ENCODE results near the gene CCDC167. TPM values are rescaled to one million over a fixed set of nuclear protein-coding genes. Genes with fewer than 3 reads are reported as not detected.

Gene CCDC167
- total RNA-seq, 1 donor from 2014 or later, result 24.0 TPM

DNA sequence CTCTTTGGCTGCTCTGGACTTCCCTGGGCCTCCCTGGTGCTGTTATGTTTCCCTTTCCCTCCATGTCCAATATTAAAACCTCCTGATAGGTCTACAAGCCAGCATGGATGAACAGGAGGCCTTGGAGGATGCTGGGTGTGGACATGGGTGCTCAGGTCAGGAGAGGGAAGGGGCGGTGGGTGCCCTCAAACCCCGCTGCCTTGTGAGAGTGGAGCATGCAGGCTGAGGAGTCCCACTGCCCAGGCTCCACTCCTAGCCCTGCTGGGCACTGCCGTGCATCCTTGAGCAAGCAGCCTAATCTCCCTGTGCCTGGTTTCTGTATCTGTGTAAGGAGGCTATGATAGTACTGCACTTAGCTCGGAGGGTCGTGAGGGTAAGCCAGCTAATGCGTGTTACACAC lies 18.4 kb upstream of the CCDC167 start:
- DNase-seq (ENCODE audit: low read depth) (no peak), FAIRE-seq (no peak)
- TF ChIP-seq EZH2 (IDR thresholded peaks at IDR 0.05; ENCODE audit: insufficient read depth, low read length) (no peak), CTCF (IDR thresholded peaks at IDR 0.05; ENCODE audit: insufficient read depth, low read depth, low read length) (no peak)
- no peak overlapping the region for H3K27ac Mint-ChIP-seq (ENCODE audit: unreplicated experiment)
- peaks cover 10% of the 10 kb centered on the region for H3K4me1 ChIP-seq (ENCODE audit: insufficient read depth, low read length)
- H3K27me3 ChIP-seq (ENCODE audit: insufficient read depth, low read length), result peaks cover 5% of the 10 kb centered on the region
- peaks cover 53% of the 10 kb centered on the region for H3K27me3 Mint-ChIP-seq (ENCODE audit: low read depth, unreplicated experiment)
- H3K9ac ChIP-seq (ENCODE audit: low read length), result no peak overlapping the region
- no peak overlapping the region for H3K4me3 Mint-ChIP-seq (ENCODE audit: unreplicated experiment)
- H3K9me3 ChIP-seq (ENCODE audit: insufficient read depth, low read depth, low read length), result peaks cover 4% of the 10 kb centered on the region
- no peak overlapping the region for H3K27ac ChIP-seq (ENCODE audit: low read depth, low read length)
- H3K4me2 ChIP-seq (ENCODE audit: low read length), result no peak overlapping the region
- H3K79me2 ChIP-seq (ENCODE audit: insufficient read depth, low read length), result no peaks in the 10 kb centered on the region
- H3K36me3 ChIP-seq (ENCODE audit: insufficient read depth, low read length), result no peaks in the 10 kb centered on the region
- peaks cover 4% of the 10 kb centered on the region for H3K9me3 Mint-ChIP-seq (ENCODE audit: unreplicated experiment)
- H2AFZ ChIP-seq (ENCODE audit: low read depth, low read length), result no peak overlapping the region
- no peaks in the 10 kb centered on the region for H3K36me3 Mint-ChIP-seq (ENCODE audit: low read depth, unreplicated experiment)
- H4K20me1 ChIP-seq (ENCODE audit: insufficient read depth, low read length), result no peaks in the 10 kb centered on the region
- H3K4me3 ChIP-seq (ENCODE audit: insufficient read depth, low read depth, low read length), result no peak overlapping the region
- peaks cover 11% of the 10 kb centered on the region for H3K4me1 Mint-ChIP-seq (ENCODE audit: low read depth, unreplicated experiment)

GRCh38 chr6:37517411-37517812 lies 17.7 kb upstream of the CCDC167 start:
- no peak overlapping the region for H3K9ac ChIP-seq (ENCODE audit: low read length)
- H4K20me1 ChIP-seq (ENCODE audit: insufficient read depth, low read length), result no peaks in the 10 kb centered on the region
- peaks cover 4% of the 10 kb centered on the region for H3K9me3 ChIP-seq (ENCODE audit: insufficient read depth, low read depth, low read length)
- Mint-ChIP-seq H3K9me3 (ENCODE audit: unreplicated experiment) (peaks cover 4% of the 10 kb centered on the region), H3K4me1 (ENCODE audit: low read depth, unreplicated experiment) (peaks cover 13% of the 10 kb centered on the region), H3K27ac (ENCODE audit: unreplicated experiment) (no peak overlapping the region), H3K27me3 (ENCODE audit: low read depth, unreplicated experiment) (peaks cover 57% of the 10 kb centered on the region), H3K4me3 (ENCODE audit: unreplicated experiment) (no peak overlapping the region), H3K36me3 (ENCODE audit: low read depth, unreplicated experiment) (no peaks in the 10 kb centered on the region)
- no peak for FAIRE-seq
- H3K27me3 ChIP-seq (ENCODE audit: insufficient read depth, low read length), result peaks cover 12% of the 10 kb centered on the region
- DNase-seq (ENCODE audit: low read depth), result no peak
- H3K79me2 ChIP-seq (ENCODE audit: insufficient read depth, low read length), result no peaks in the 10 kb centered on the region
- H3K27ac ChIP-seq (ENCODE audit: low read depth, low read length), result no peak overlapping the region
- H3K4me2 ChIP-seq (ENCODE audit: low read length), result no peak overlapping the region
- no peak overlapping the region for H3K4me3 ChIP-seq (ENCODE audit: insufficient read depth, low read depth, low read length)
- no peaks in the 10 kb centered on the region for H3K36me3 ChIP-seq (ENCODE audit: insufficient read depth, low read length)
- peaks cover 10% of the 10 kb centered on the region for H3K4me1 ChIP-seq (ENCODE audit: insufficient read depth, low read length)
- TF ChIP-seq EZH2 (IDR thresholded peaks at IDR 0.05; ENCODE audit: insufficient read depth, low read length) (no peak), CTCF (IDR thresholded peaks at IDR 0.05; ENCODE audit: insufficient read depth, low read depth, low read length) (no peak)
- no peak overlapping the region for H2AFZ ChIP-seq (ENCODE audit: low read depth, low read length)

DNA sequence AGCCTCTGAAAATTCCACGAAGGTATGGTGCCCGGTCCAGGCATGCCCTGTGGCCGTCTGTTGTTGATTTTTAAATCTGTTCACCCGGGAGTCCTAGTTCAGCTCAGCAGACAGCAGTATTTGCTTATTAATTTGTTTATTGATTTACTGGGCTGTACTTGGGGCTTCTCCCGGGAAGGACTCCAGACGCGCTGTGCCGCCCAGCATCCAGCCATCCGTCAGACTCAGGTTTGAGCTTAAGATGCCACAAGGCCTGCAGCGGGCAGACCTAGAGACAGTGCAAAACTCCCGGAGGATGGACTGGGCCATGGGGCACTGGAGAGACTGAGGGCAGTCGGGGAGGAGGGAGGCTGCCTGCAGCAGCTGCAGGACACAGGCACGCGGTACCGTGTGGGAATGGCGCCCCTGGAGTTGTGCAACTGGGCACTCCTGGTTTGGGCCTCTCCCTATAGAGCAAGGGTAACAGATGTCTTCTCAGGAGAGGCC lies 17.3 kb upstream of the CCDC167 start:
- H3K4me3 ChIP-seq (ENCODE audit: insufficient read depth, low read depth, low read length), result no peak overlapping the region
- H3K36me3 Mint-ChIP-seq (ENCODE audit: low read depth, unreplicated experiment), result no peaks in the 10 kb centered on the region
- H3K27me3 Mint-ChIP-seq (ENCODE audit: low read depth, unreplicated experiment), result peaks cover 57% of the 10 kb centered on the region
- peaks cover 14% of the 10 kb centered on the region for H3K4me1 Mint-ChIP-seq (ENCODE audit: low read depth, unreplicated experiment)
- peaks cover 16% of the 10 kb centered on the region for H3K27me3 ChIP-seq (ENCODE audit: insufficient read depth, low read length)
- DNase-seq (ENCODE audit: low read depth) (no peak), FAIRE-seq (no peak)
- no peak overlapping the region for H3K27ac ChIP-seq (ENCODE audit: low read depth, low read length)
- peaks cover 4% of the 10 kb centered on the region for H3K9me3 Mint-ChIP-seq (ENCODE audit: unreplicated experiment)
- no peaks in the 10 kb centered on the region for H4K20me1 ChIP-seq (ENCODE audit: insufficient read depth, low read length)
- no peak overlapping the region for H3K27ac Mint-ChIP-seq (ENCODE audit: unreplicated experiment)
- no peak overlapping the region for H2AFZ ChIP-seq (ENCODE audit: low read depth, low read length)
- H3K4me1 ChIP-seq (ENCODE audit: insufficient read depth, low read length), result peaks cover 10% of the 10 kb centered on the region
- TF ChIP-seq CTCF (IDR thresholded peaks at IDR 0.05; ENCODE audit: insufficient read depth, low read depth, low read length), result no peak
- no peak for TF ChIP-seq EZH2 (IDR thresholded peaks at IDR 0.05; ENCODE audit: insufficient read depth, low read length)
- H3K4me2 ChIP-seq (ENCODE audit: low read length), result no peak overlapping the region
- H3K79me2 ChIP-seq (ENCODE audit: insufficient read depth, low read length), result no peaks in the 10 kb centered on the region
- H3K4me3 Mint-ChIP-seq (ENCODE audit: unreplicated experiment), result no peak overlapping the region
- no peaks in the 10 kb centered on the region for H3K36me3 ChIP-seq (ENCODE audit: insufficient read depth, low read length)
- peaks cover 4% of the 10 kb centered on the region for H3K9me3 ChIP-seq (ENCODE audit: insufficient read depth, low read depth, low read length)
- no peak overlapping the region for H3K9ac ChIP-seq (ENCODE audit: low read length)
